ENCODE measurements around the gene TRIM7. TPM values are rescaled to one million over a fixed set of nuclear protein-coding genes. Genes with fewer than 3 reads are reported as not detected.

The TRIM7 gene
- total RNA-seq = 1 to 10 TPM; 5.9 to 9.0 TPM
- long read RNA-seq, partial matches to known transcripts = 0 of 3 reads
- long read RNA-seq, other reads (novel, unspliced or antisense) = 2 of 3 reads

DNA sequence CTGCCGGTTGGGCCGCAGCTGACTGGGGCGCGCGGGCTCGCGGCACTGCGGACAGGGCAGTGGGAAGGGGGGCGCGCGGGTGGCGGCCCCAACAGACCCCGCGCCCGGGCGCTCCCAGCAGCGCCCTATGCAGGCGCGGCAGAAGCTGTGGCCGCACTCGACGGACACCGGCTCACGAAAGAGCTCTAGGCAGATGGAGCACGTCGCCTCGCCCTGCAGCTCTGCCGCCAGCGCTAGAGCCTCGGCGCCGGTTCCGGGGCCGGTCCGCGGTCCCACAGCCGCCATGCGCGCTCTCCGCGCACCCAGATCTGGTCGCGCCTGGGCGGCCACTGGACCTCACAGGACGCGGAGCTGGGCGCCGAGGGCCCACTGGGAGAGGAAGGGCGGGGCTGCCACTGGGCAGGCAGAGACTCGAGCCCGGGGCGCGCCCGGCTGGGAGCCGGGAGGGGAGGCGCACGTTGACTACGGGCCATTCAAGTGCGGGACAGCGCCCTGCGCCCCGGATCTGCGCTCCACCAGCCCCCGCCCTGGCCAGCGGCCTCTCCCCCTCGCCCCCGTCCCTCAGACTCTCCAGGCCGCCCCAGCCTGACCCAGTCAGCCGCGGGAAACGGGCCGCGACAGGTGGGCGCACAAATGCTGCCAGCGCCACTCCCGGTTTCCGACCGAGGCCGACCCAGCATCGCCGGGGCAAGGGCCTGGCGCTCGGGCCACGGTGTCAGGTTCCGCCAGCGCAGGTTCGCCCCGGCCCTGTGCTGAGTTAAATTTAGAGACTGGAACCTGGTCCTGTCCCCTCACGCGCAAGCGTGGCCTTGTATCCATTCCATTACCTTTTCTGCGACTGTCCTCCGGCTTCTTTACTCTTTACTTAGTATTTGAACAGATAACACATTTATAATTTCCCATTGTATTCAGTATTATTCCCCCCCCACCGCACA is at the start of gene TRIM7:
TRIM7 (minus strand) TSS at position 371 of the 935 bp plus-strand sequence; CDS start at position 285, 86 bp downstream.
- intact Hi-C loops (cut with DNase I) = no loop called here
- DNase-seq (peak; percentile 71), ATAC-seq (peak; percentile 15 to 39)

DNA sequence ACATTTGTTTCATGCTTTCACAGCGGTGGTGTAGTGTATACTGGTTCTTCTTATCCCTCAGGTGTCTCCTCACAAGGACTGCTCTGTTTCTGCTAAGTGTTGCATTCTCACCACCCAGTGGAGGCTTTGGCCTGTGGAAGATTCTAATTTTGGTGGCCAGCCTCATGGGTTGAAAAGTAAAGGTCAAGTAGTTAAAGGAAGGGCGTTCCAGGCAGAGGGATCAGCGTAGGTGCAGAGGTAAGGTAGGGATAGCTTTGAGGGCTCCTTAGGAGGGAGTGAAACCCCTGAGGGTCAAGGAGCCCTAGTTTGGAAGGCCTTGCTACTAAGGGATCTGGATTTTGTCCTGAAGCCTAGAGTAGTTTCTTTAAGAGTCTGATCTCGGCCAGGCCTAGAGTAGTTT is 43.3 kb upstream of the TRIM7 start:
- intact Hi-C loops (cut with DNase I) = no loop called here
- ATAC-seq (no peak), DNase-seq (no peak)

DNA sequence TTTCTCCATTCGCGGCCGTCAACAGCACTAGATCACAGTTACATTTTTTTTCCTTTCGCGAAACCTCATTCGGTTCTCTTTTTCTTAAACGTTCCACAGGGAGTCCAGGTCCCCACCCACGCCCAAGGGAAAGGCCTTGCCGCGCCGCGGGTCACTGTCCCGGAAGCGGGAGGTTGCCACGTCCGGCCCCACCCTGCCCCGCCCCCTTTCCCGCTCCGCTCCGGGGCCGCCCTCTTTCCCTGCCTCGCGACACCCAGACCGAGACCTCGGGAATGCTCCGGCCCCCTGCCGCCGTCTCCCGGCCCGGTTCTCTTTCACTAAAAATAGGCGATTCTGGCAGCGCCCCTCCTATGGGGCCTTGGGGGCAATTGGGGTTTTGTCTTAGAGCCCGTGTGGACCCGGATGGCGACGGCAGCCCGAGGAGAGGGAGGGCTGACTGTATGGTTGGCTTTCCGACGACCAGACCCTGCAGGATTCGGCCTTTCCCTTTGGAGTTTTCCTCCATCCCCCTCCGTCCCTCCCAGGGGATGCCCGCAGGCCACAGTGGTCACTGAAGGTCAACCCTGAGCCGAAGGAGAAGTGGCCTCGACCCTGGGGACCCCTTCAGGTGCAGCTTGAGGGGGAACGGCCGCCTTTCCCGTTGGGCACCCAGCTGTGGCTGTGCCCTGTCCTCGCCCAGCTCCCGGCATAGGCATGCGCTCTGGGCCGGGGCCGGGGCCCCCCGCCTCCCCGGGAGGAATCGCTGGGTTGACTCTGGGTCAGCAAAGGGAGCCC is 41.5 kb upstream of the TRIM7 start:
- intact Hi-C loops (cut with DNase I) = no loop called here
- DNase-seq (peak; percentile 94), ATAC-seq (peak; percentile 85 to 87)

DNA sequence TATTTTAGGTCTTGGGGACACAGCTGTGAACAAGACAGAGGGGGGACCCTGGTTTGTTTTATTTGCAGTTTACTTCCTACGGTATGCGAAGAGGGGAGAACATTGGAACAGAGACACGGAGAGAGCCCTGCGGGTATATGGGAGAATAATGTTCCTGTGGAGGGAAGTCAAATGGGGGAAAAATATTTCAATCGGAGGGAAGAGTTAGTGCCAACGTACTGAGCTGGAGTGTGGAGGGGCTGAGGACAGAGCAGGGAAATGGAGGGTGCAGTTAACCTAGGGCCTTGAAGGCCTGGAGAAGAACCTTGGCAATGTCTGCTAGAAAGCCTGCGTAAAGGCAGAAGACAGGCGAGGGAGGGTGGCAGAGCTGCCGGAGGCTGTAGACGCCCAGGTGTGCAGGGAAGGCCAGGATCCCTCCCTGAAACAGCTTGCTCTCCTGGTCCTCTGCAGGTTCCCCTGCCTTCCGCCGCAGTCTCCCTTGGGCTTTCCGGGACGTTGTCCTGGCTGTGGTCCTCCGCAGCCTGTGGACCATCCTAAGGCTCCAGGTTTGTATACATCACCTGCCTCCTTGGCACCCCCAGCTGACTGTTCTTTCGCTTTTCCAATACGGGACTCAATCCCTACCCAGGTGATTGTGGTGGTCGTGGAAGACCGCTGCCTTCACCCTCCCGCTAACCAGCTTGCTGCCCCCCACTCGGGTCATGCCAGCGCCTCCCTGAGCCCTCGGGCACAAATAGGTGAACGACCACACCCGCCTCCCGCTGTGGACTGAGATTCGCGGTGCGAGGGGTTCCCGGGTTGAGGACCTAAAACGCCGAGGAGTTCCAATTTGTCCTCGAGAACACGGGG is 40.7 kb upstream of the TRIM7 start:
- ATAC-seq = no peak

DNA sequence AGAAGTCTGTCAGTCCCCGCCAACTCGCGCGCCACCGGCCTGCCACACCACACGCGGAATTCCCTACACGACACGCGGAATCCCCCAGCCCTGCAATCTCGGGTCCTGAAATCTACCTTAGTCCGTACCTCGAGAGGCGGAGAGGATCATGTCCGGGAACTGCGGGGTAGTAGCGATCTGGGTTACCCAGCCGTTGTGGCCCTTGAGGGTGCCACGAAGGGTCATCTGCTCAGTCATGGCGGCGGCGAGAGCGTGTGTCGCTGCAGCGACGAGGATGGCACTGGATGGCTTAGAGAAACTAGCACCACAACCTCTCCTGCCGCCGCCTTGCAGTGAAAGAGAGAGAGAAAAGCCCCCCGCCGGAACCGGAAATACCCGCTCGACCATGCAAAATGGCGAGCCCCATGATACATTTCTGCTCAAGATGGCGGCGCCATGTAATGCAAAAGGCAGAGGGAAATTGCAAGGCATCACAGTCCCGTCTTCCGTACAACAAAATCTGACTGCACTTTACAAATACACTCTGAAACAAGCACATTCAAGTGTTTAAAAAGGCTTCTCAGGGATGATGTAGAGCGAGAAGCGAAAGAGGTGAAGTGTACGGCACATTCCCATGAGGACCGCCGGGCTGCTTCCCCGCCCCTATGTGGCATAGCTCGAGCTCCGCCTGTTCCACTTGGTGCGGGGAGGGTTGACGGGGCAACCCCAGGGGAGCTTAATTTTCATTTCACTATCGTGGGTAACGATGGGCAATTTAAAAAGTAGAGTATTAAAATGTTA is 38.8 kb upstream of the TRIM7 start, which contains the start of gene RACK1:
RACK1 (minus strand) TSS at position 343 of the 780 bp plus-strand sequence; CDS start at position 237, 106 bp downstream.
- ATAC-seq = peak; percentile 66 to 68
- intact Hi-C loops (cut with DNase I) = loop anchor here in 1 of 2 donors (2.0 kb wide), 1 partner anchor 21 kb away; the partner anchor contains the start of gene TRIM41
- peak; percentile 92 for DNase-seq

More for the DNA sequence above, 40.7 kb upstream of the TRIM7 start:
- DNase-seq = no peak
- intact Hi-C loops (cut with DNase I) = loop anchor here in 1 of 2 donors (2.0 kb wide), 1 partner anchor 23 kb away; the partner anchor contains the start of gene TRIM41

DNA sequence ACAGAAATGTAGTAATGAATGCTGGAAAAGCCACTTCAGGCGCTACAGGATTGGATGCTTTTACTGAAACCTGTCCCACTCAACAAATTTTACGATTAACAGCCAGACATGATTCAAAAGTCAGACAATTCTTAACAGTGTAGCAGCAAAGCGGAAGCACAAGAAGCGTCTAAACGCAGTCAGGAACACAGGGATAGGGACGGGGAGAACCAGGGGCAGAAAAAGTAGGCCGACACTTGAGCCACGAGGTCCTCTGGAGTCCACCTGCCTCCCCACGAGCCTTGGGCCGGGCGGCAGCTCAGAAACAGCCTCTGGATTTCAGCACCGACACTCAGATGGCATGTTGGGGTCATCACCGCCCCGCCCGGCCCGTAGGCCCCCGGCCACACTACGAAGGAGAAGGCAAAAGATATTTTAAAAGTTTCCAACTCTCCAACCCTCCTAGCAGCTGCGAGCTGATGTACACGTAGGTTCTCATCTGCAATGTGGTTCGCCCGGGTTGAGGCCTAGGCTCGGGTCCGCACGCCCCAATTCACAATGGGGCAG is 38.1 kb upstream of the TRIM7 start:
- no peak for DNase-seq
- intact Hi-C loops (cut with DNase I) = no loop called here
- ATAC-seq = peak; percentile 0 to 3

DNA sequence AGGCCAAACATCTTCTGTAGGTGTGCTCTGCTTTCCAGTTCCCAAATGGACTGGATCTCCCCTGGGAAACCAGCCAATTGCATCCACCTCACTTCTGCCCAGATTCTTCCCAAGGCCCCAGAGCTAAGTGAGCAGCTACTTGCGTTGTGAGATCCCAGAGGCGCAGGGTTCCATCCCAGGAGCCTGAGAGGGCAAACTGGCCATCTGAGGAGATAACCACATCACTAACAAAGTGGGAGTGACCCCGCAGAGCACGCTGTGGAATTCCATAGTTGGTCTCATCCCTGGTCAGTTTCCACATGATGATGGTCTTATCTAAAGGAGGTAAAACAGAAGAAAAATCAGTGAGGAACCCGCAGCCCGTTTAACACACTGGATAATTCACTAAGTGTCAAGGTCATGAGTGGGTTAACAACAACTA is 37.0 kb upstream of the TRIM7 start:
- intact Hi-C loops (cut with DNase I) = no loop called here
- DNase-seq (no peak), ATAC-seq (no peak)

DNA sequence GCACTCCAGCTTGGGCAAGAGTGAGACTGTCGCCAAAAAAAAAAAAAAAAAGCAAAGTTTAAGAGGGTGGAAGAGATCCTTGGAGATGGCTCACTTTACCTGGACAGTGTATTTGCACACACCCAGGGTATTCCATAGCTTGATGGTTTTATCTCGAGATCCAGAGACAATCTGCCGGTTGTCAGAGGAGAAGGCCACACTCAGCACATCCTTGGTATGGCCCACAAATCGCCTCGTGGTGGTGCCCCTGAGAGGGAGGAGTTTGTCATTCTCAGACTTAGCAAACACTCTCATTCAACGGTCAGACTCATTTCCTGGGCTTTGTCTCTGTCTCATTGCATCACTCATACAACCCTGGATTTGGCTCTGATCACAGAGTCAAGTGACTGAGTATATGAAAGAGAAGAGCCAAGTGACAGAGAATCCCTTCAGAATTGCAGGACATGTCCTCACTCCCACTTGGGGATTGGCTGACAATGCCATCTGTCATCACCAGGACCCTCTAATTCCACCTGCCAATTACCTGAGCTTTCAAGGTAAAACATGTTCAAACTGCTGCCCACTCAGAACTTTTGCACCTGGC is 36.5 kb upstream of the TRIM7 start:
- ATAC-seq (no peak), DNase-seq (no peak)
- intact Hi-C loops (cut with DNase I) = no loop called here

DNA sequence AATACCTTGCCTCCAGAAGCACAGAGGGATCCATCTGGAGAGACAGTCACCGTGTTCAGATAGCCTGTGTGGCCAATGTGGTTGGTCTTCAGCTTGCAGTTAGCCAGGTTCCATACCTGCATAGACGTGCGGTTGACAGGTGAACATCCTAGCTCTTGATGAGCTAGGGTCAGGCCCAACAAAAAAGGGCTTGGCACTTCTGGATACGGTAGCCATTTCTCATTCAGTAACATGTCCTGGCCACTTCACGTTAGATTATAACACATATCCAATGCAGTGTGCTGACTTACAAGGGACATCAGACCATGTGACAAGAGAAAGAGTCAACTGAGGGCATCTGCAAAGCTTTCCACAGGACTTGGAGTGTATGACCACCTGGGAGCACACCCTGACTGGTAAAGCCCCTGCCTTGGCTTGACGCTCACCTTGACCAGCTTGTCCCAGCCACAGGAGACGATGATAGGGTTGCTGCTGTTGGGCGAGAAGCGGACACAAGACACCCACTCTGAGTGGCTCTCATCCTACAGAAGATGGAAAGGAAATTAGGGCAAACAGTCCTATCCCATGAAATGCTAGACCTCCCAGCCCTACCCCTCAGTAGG is 34.2 kb upstream of the TRIM7 start:
- intact Hi-C loops (cut with DNase I) = no loop called here
- ATAC-seq = no peak
- DNase-seq = no peak

DNA sequence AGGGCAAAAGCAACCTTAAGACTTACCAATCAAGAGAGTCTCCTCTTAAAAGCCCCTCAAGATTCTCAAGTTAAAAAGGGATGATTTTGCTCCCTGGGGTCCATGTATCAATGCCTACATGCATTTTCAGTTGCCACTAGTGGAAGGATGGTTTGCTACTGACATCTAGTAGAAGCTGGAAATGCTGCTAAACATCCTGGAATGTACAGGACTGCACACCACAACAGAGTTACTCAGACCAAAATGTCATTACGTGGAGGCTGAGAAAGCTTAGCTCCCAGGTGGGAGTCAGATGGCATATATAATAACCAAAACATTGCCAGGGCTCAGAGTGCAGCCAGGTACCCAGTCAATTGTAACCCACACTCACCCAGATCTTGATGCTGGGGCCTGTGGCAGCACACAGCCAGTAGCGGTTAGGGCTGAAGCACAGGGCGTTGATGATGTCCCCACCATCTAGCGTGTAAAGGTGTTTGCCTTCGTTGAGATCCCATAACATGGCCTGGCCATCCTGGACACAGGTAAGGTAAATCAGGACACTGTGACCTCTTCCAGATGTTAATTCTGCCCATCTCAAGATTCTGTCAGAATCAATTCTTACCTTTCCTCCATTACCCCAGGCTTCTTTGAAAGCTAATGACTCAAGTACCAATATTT is 32.9 kb upstream of the TRIM7 start:
- no peak for ATAC-seq
- intact Hi-C loops (cut with DNase I) = no loop called here

DNA sequence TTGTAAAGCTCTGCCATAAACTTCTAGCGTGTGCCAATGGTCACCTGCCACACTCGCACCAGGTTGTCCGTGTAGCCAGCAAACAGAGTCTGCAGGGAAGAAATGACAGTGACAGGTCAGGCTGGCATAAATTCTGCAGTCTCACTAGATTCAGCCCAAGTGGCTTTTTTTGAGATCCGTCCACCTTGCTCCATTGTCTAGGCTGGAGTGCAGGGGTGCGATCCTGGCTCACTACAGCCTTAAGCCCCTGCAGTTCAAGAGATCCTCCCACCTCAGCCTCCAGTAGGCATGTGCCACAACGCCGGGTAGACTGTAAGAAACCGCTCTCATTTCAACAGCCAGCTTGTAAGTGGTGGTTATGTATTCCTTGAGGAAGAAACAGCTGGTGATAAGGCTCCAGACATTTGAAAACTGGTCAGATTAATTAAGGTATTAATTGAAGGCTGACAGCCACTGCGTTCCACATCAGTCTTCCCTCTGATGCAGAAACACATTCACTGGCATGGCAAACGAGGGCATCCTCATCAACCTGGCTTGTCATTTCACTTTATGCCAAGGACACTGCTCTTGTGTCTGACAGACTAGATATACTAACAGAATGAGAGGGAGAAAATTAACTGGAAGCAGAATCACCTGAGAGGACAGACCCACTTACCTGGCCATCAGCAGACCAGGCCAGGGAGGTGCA is 32.1 kb upstream of the TRIM7 start:
- DNase-seq (no peak), ATAC-seq (no peak)
- intact Hi-C loops (cut with DNase I) = no loop called here

More for the DNA sequence above, 32.9 kb upstream of the TRIM7 start:
- DNase-seq = no peak

DNA sequence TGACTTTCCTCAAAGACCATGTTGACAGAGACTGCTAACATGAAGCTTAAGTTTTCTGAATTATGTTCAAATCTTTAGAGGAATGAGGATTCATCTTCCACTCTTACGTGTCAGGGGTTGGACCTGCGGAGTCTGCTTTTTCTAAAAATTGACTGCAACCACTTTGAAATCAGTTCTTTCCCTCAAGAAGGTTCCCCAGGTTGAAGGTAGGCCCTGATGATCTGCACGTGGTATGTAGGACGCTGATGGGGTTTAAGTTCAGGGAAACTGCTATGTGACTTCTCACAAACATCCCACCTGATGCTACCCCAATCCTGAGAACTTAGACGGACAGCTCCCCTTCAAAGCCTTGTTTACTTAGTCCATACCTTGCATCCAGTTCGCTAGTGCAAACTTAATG is 31.5 kb upstream of the TRIM7 start:
- ATAC-seq (no peak), DNase-seq (no peak)
- intact Hi-C loops (cut with DNase I) = no loop called here

DNA sequence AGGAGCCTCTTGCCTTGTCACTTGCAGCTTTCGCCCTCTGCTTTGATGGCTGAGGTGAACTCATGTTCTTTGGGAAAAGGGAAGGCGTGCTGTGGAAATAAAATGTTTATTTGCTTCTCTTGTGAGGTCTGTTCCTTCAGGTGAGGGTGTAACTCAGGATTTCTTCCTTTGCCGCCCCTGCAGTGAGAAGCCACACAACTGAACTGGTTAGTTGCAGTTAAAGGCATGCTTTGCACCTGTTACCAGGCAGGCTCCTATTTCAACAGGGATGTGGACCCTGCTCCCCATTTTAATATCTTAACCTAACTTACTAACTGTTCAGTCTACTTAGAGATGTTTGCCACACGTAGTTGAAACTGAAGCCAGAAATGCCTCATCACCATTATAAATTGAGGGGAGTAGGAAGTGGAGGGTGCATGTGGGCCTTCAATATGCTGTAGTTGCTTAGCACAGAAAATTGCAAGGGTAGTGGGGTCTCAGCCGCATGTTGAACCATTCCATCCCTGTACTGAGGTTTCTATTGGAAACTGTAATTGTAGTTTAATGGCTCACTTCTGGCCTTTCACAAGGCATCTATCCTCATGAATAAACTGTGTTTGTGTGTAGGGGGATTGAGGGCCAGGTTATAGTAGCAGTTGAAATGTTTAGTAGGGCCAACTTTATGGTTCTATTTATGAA is 30.8 kb upstream of the TRIM7 start:
- DNase-seq = no peak
- intact Hi-C loops (cut with DNase I) = no loop called here
- ATAC-seq = no peak

DNA sequence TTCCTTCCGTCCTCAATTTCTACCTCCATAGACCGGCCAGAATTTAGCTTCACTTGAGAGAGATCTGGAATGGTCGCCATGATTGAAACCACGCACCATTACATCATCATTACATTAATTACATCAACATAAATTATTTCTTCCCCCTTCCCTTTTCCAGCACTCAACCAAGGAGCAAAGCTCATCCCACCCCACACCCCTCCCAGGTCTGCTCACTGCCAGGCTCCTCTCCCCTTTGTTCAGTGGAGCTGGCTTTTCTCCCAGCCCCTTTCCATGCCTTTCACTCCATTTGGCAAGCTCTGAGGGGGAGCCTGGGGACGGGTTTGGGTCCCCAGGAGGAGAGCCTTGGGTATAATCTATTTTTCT is 30.3 kb upstream of the TRIM7 start:
- intact Hi-C loops (cut with DNase I) = no loop called here
- ATAC-seq = no peak
- DNase-seq = no peak

All from left cardiac atrium (tissue), 4 donors.